ENCODE data around the gene SLC7A8.
"Not testable (repeated sequence)": the region's sequence is repeated elsewhere in the genome, so short reads cannot be mapped to it uniquely, and the experiment has no call there.

The SLC7A8 gene

DNA sequence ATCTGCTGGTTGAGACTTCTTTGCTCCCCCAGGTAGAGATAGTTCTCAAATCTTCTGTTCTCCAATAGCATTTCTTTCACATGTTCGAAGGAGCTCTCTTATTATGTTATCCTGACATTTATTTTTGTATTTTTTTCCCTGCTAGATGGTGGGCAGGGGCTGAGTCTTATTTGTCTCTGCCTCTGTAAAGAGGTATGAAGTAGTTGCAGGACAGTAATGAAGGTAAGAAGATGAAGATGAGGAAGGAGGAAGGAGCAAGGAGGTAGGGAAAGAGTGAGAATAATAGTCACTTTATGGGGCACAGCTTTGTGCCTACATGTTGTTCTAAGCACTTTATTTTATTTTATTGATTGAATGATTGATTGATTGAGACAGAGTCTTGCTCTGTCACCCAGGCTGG, 73.7 kb downstream of the SLC7A8 start:
- POLR2A ChIA-PET: interaction anchor here (1.5 to 3.3 kb wide), 3 partner anchors 12 to 37 kb away, joined by 6 to 28 read pairs (median 8); partner anchors contain the start of genes ACIN1 and C14orf119

DNA sequence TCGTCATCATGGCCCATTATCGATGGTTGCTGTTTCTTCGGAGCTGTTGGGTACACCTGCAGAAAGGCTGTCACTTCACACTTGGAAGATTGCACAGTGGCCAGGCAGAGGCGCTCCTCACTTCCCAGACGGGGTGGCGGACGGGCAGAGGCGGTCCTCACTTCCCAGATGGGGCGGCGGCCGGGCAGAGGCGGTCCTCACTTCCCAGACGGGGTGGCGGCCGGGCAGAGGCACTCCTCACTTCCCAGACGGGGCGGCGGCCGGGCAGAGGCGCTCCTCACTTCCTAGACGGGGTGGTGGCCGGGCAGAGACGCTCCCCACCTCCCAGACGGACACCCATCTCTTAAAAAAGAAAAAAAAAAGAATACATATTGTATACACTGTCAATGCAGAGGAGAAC, 75.3 kb downstream of the SLC7A8 start:
- CTCF ChIA-PET: interaction anchor here (1.0 to 5.5 kb wide), 4 partner anchors 13 to 122 kb away, joined by 3 to 32 read pairs (median 7); no protein-coding TSS in a partner anchor
- DNase-seq (ENCODE audit: extremely low spot score): not testable (repeated sequence)
- POLR2A ChIA-PET: interaction anchor here (1.3 to 3.3 kb wide), 2 partner anchors 13 to 40 kb away, joined by 5 to 28 read pairs; partner anchors contain the start of genes ACIN1 and C14orf119

More for the DNA sequence above, 73.7 kb downstream of the SLC7A8 start:
- no peak for DNase-seq (ENCODE audit: extremely low spot score)
- TF ChIP-seq BHLHE40 (IDR thresholded peaks at IDR 0.05; ENCODE audit: borderline replicate concordance): no peak
- CTCF ChIA-PET: interaction anchor here (0.6 to 5.5 kb wide), 6 partner anchors 11 to 76 kb away, joined by 3 to 32 read pairs (median 6); partner anchors contain the start of genes ACIN1 and C14orf119

DNA sequence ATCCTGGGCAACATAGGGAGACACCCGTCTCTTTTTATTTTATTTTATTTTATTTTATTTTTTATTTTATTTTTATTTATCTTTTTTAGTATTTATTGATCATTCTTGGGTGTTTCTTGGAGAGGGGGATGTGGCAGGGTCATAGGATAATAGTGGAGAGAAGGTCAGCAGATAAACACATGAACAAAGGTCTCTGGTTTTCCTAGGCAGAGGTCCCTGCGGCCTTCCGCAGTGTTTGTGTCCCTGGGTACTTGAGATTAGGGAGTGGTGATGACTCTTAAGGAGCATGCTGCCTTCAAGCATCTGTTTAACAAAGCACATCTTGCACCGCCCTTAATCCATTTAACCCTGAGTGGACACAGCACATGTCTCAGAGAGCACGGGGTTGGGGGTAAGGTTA, 75.8 kb downstream of the SLC7A8 start:
- POLR2A ChIA-PET; DNase-seq (ENCODE audit: extremely low spot score); CTCF ChIA-PET: not testable (repeated sequence)

DNA sequence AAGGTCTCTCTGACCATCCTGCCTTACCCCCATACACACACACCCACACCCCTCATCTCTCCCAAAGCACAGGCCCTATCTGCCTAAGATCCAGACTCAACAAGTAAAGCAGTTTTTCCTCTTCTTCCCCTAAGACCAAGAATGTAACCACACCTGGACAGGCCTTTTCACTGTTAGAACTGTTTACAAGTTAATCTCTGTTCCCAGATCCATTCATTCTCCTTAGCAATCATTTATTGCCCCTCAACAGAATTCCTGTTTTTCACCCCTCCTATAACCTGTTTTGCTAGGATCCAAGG, 76.8 kb downstream of the SLC7A8 start:
- CTCF ChIA-PET: interaction anchor here (0.5 to 1.2 kb wide), 3 partner anchors 10 to 30 kb away, joined by 5 to 6 read pairs (median 5); no protein-coding TSS in a partner anchor
- POLR2A ChIA-PET: interaction anchor here (1.2 to 4.1 kb wide), 2 partner anchors 12 to 100 kb away, joined by 3 to 28 read pairs; partner anchors contain the start of genes ACIN1 and C14orf119
- DNase-seq (ENCODE audit: extremely low spot score): no peak
- TF ChIP-seq BHLHE40 (IDR thresholded peaks at IDR 0.05; ENCODE audit: borderline replicate concordance) (no peak), TARDBP (IDR thresholded peaks at IDR 0.05) (no peak)

DNA sequence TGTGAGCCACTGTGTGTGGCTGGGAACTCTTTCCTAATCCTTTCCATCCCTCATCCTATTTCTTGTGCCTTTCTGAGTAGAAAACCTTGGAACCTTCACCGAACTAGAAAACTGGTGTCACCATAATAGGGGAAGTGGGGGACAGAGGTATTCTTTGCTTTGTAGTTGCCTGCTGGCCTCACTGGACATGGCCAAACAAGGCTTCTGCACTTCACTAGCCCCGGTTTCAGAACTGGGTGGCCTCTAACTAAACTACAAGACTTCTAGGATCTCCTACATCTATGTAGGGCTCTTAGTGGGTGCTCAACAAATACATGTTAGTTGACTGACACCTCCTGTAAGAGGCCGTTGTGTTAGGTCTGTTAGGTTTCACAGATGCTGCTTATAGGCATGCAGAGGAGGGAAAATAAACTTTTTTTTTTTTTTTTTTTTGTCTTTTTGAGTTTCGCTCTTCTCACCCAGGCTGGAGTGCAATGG, 78.1 kb downstream of the SLC7A8 start:
- POLR2A ChIA-PET: interaction anchor here (4.1 kb wide), 1 partner anchor 10 kb away, joined by 28 read pairs; the partner anchor contains the start of genes ACIN1 and C14orf119
- DNase-seq (ENCODE audit: extremely low spot score): no peak
- CTCF ChIA-PET: interaction anchor here (1.5 kb wide), 1 partner anchor 36 kb away, joined by 8 read pairs; no protein-coding TSS in a partner anchor
- TF ChIP-seq ELF4 (IDR thresholded peaks at IDR 0.05) (no peak), SP1 (IDR thresholded peaks at IDR 0.05) (no peak), CTBP1 (IDR thresholded peaks at IDR 0.05; ENCODE audit: borderline replicate concordance) (no peak), NFRKB (IDR thresholded peaks at IDR 0.05) (no peak), TARDBP (IDR thresholded peaks at IDR 0.05) (no peak), ARNT (IDR thresholded peaks at IDR 0.05) (no peak), LEF1 (IDR thresholded peaks at IDR 0.05; ENCODE audit: borderline replicate concordance) (no peak), SUZ12 (IDR thresholded peaks at IDR 0.05) (no peak), FOXA1 (IDR thresholded peaks at IDR 0.05) (no peak), L3MBTL2 (conservative IDR thresholded peaks at IDR 0.05) (no peak), FOXM1 (IDR thresholded peaks at IDR 0.05; ENCODE audit: borderline replicate concordance) (no peak), FOXK2 (IDR thresholded peaks at IDR 0.05) (no peak)

DNA sequence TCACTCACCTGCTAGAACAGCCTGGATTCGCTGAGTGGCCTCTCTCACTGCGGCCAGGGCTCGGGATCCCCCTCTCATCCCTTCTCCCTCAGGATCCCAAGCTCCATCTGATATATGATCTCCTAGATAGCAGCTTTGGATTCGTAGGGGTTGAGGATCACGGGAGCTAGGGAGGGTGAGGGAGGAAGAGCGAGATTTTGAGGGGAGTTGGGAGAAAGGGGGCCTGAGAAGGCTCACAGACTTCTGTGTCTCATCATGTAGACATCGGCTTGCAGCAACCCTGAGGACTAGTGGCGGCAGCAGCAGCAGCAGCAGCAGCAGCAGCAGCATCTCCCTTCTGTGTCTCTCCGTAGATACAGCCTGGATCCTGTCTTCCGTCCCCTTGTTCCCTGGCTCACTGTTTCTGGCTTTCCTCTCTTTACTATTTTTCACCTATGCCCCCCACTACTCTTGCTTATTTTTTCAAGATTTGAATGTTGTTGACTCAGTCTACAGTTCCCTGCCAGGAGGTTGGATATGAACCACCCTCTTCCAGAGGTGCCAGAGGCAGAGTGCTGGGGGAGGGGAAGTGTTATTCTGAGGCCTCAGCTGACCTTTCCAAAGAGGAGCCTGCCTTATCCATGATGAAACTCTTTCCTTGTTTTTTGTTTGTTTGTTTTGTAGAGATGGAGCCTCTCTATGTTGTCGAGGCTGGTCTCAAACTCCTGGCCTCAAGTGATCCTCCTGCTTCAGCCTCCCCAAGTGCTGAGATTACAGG, 78.7 kb downstream of the SLC7A8 start, which contains the start of gene CIROP:
Gene CIROP (minus strand): TSS at position 399 of the 757 bp plus-strand sequence. CDS start 69 bp downstream, at position 330.
- DNase-seq (ENCODE audit: extremely low spot score): no peak
- ChIA-PET CTCF (interaction anchor here (0.9 to 1.5 kb wide), 2 partner anchors 10 to 36 kb away, joined by 3 to 8 read pairs; partner anchors contain the start of gene ACIN1), POLR2A (interaction anchor here (4.1 kb wide), 1 partner anchor 10 kb away, joined by 28 read pairs; the partner anchor contains the start of genes ACIN1 and C14orf119)
- TF ChIP-seq NFRKB (IDR thresholded peaks at IDR 0.05): no peak
- TF ChIP-seq FOXA1 (IDR thresholded peaks at IDR 0.05): no peak
- TF ChIP-seq ZNF384 (IDR thresholded peaks at IDR 0.05): no peak
- TF ChIP-seq HDGF (IDR thresholded peaks at IDR 0.05; ENCODE audit: borderline replicate concordance): no peak
- TF ChIP-seq, protein P1, sequence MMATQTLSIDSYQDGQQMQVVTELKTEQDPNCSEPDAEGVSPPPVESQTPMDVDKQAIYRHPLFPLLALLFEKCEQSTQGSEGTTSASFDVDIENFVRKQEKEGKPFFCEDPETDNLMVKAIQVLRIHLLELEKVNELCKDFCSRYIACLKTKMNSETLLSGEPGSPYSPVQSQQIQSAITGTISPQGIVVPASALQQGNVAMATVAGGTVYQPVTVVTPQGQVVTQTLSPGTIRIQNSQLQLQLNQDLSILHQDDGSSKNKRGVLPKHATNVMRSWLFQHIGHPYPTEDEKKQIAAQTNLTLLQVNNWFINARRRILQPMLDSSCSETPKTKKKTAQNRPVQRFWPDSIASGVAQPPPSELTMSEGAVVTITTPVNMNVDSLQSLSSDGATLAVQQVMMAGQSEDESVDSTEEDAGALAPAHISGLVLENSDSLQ (IDR thresholded peaks at IDR 0.05): no peak
- no peak for TF ChIP-seq BHLHE40 (IDR thresholded peaks at IDR 0.05; ENCODE audit: borderline replicate concordance)
- no peak for TF ChIP-seq CTBP1 (IDR thresholded peaks at IDR 0.05; ENCODE audit: borderline replicate concordance)
- TF ChIP-seq FOXK2 (IDR thresholded peaks at IDR 0.05): no peak
- no peak for TF ChIP-seq L3MBTL2 (conservative IDR thresholded peaks at IDR 0.05)
- no peak for TF ChIP-seq FOXM1 (IDR thresholded peaks at IDR 0.05; ENCODE audit: borderline replicate concordance)
- TF ChIP-seq LEF1 (IDR thresholded peaks at IDR 0.05; ENCODE audit: borderline replicate concordance): no peak

DNA sequence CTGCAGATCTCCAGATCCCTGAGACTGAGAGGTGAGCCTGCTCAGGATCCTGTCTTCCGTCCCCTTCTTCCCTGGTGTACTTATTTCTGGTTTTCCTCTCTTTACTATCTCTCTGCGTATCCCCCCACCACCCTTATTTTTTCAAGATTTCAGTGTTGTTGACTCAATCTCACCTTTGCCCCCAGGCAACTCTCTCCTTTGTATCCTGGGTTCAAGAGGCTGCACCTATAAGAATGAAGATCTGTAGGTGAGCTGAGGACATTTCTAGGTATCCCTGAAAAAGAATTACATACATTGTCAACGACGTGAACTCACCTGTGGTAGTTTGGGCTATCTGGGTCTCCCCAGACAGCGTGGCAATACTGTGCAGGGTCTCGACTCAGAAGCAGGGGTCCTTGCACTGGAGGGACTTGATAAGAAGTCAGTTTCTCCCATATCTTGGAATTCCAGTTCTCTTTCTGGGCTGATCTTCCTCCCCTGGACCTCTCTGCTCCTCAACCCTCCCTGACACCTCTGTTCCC, 79.3 kb downstream of the SLC7A8 start:
- CTCF ChIA-PET: interaction anchor here (0.9 to 1.5 kb wide), 2 partner anchors 9 to 35 kb away, joined by 3 to 8 read pairs; partner anchors contain the start of gene ACIN1
- POLR2A ChIA-PET: interaction anchor here (4.1 kb wide), 1 partner anchor 9 kb away, joined by 28 read pairs; the partner anchor contains the start of genes ACIN1 and C14orf119
- no peak for DNase-seq (ENCODE audit: extremely low spot score)
- TF ChIP-seq LEF1 (IDR thresholded peaks at IDR 0.05; ENCODE audit: borderline replicate concordance): no peak
- no peak for TF ChIP-seq ELF4 (IDR thresholded peaks at IDR 0.05)
- TF ChIP-seq TARDBP (IDR thresholded peaks at IDR 0.05): no peak
- no peak for TF ChIP-seq L3MBTL2 (conservative IDR thresholded peaks at IDR 0.05)
- TF ChIP-seq ZNF384 (IDR thresholded peaks at IDR 0.05): no peak
- TF ChIP-seq FOXM1 (IDR thresholded peaks at IDR 0.05; ENCODE audit: borderline replicate concordance): no peak
- no peak for TF ChIP-seq HDGF (IDR thresholded peaks at IDR 0.05; ENCODE audit: borderline replicate concordance)
- no peak for TF ChIP-seq NFRKB (IDR thresholded peaks at IDR 0.05)
- no peak for TF ChIP-seq SUZ12 (IDR thresholded peaks at IDR 0.05)
- TF ChIP-seq SP1 (IDR thresholded peaks at IDR 0.05): no peak
- TF ChIP-seq FOXA1 (IDR thresholded peaks at IDR 0.05): no peak
- no peak for TF ChIP-seq ARNT (IDR thresholded peaks at IDR 0.05)
- no peak for TF ChIP-seq BHLHE40 (IDR thresholded peaks at IDR 0.05; ENCODE audit: borderline replicate concordance)
- TF ChIP-seq, protein P1 (IDR thresholded peaks at IDR 0.05): no peak
- no peak for TF ChIP-seq CTBP1 (IDR thresholded peaks at IDR 0.05; ENCODE audit: borderline replicate concordance)
- TF ChIP-seq FOXK2 (IDR thresholded peaks at IDR 0.05): no peak

Measured in HEK293T (cell line).